H9 (cell line): ENCODE data around the gene COL23A1. TPM values are rescaled to one million over a fixed set of nuclear protein-coding genes. Genes with fewer than 3 reads are reported as not detected.

Experiments
- DNase-seq: peaks from one replicate; pipeline ENCODE4 v3.0.0-alpha.2; 2017
- H2AFZ ChIP-seq: one replicate; pipeline ENCODE4 v1.6.1; 2013; ENCODE audit warnings: mild to moderate bottlenecking, low read length, control low read depth, moderate library complexity
- H2AK5ac ChIP-seq: 2 replicates; pipeline ENCODE4 v1.6.1; 2013; ENCODE audit warnings: low read length, control low read depth, mixed read lengths; ENCODE audit not compliant: insufficient read length
- H2BK120ac ChIP-seq: one replicate; pipeline ENCODE4 v1.6.1; 2013; ENCODE audit warnings: low read depth, mild to moderate bottlenecking, low read length, control low read depth, inconsistent platforms; ENCODE audit not compliant: poor library complexity, severe bottlenecking
- H2BK12ac ChIP-seq: 2 replicates; pipeline ENCODE4 v1.6.1; 2013; ENCODE audit warnings: low read length, control low read depth, mixed read lengths, low read depth; ENCODE audit not compliant: insufficient read length
- H2BK15ac ChIP-seq: 2 replicates; pipeline ENCODE4 v1.6.1; 2013; ENCODE audit warnings: low read depth, low read length, control low read depth
- H2BK20ac ChIP-seq: one replicate; pipeline ENCODE4 v1.6.1; 2013; ENCODE audit warnings: low read depth, mild to moderate bottlenecking, low read length, control low read depth, inconsistent platforms; ENCODE audit not compliant: poor library complexity, severe bottlenecking
- H2BK5ac ChIP-seq: 2 replicates; pipeline ENCODE4 v1.6.1; 2013; ENCODE audit warnings: low read length, control low read depth, mixed read lengths; ENCODE audit not compliant: insufficient read length
- H3K14ac ChIP-seq: 2 replicates; pipeline ENCODE4 v1.6.1; 2013; ENCODE audit warnings: low read length, control low read depth; ENCODE audit not compliant: insufficient read depth
- H3K18ac ChIP-seq: 2 replicates; pipeline ENCODE4 v1.6.1; 2013; ENCODE audit warnings: low read depth, mild to moderate bottlenecking, mixed read lengths, low read length, control low read depth; ENCODE audit not compliant: insufficient read length
- H3K23ac ChIP-seq: 2 replicates; pipeline ENCODE4 v1.6.1; 2013; ENCODE audit warnings: low read length, control low read depth, mixed read lengths, low read depth; ENCODE audit not compliant: insufficient read length
- H3K23me2 ChIP-seq: 2 replicates; pipeline ENCODE4 v1.6.1; 2013; ENCODE audit warnings: low read depth, mild to moderate bottlenecking, mixed read lengths, low read length, control low read depth; ENCODE audit not compliant: insufficient read length, poor library complexity, severe bottlenecking
- H3K27ac ChIP-seq: 2 replicates; pipeline ENCODE4 v1.5.1; 2013; ENCODE audit warnings: low read length, control low read depth, mixed read lengths, low read depth; ENCODE audit not compliant: insufficient read length
- H3K27me3 ChIP-seq: 2 replicates; pipeline ENCODE4 v1.6.1; 2013; ENCODE audit warnings: low read length, control low read depth, inconsistent platforms; ENCODE audit not compliant: insufficient read depth
- H3K4ac ChIP-seq: 2 replicates; pipeline ENCODE4 v1.6.1; 2013; ENCODE audit warnings: low read depth, mild to moderate bottlenecking, control low read depth, inconsistent platforms, low read length, moderate library complexity
- H3K4me1 ChIP-seq: 2 replicates; pipeline ENCODE4 v1.6.1; 2013; ENCODE audit warnings: low read length, control low read depth, inconsistent platforms; ENCODE audit not compliant: insufficient read depth
- H3K4me2 ChIP-seq: 2 replicates; pipeline ENCODE4 v1.6.1; 2013; ENCODE audit warnings: low read length, control low read depth, mixed read lengths; ENCODE audit not compliant: insufficient read length, insufficient read depth
- H3K56ac ChIP-seq: 2 replicates; pipeline ENCODE4 v1.6.1; 2013; ENCODE audit warnings: low read depth, mild to moderate bottlenecking, mixed read lengths, low read length, control low read depth; ENCODE audit not compliant: insufficient read length
- H3K79me1 ChIP-seq: 2 replicates; pipeline ENCODE4 v1.6.1; 2013; ENCODE audit warnings: low read depth, mild to moderate bottlenecking, moderate library complexity, low read length, control low read depth, inconsistent platforms; ENCODE audit not compliant: insufficient read depth, poor library complexity, severe bottlenecking
- H3K79me2 ChIP-seq: 2 replicates; pipeline ENCODE4 v1.6.1; 2013; ENCODE audit warnings: low read length, control low read depth, inconsistent platforms; ENCODE audit not compliant: insufficient read depth
- H3K9ac ChIP-seq: 2 replicates; pipeline ENCODE4 v1.6.1; 2013; ENCODE audit warnings: low read length, control low read depth, mixed read lengths; ENCODE audit not compliant: insufficient read length; ENCODE audit errors: extremely low read depth
- H3K9me3 ChIP-seq: one replicate; pipeline ENCODE4 v1.6.1; 2013; ENCODE audit warnings: low read depth, low read length, inconsistent platforms; ENCODE audit not compliant: control insufficient read depth
- H3T11ph ChIP-seq: one replicate; pipeline ENCODE4 v1.6.1; 2013; ENCODE audit warnings: mild to moderate bottlenecking, low read length, control low read depth, inconsistent platforms
- H4K20me1 ChIP-seq: one replicate; pipeline ENCODE4 v1.6.1; 2013; ENCODE audit not compliant: control insufficient read depth, insufficient read length, insufficient read depth
- H4K5ac ChIP-seq: 2 replicates; pipeline ENCODE4 v1.6.1; 2013; ENCODE audit warnings: low read depth, mild to moderate bottlenecking, mixed read lengths, low read length, control low read depth; ENCODE audit not compliant: insufficient read length
- H4K8ac ChIP-seq: replicated peaks from 2 replicates; pipeline ENCODE4 v1.6.1; 2013; ENCODE audit warnings: low read length, control low read depth, mixed read lengths, low read depth; ENCODE audit not compliant: insufficient read length
- H4K91ac ChIP-seq: 2 replicates; pipeline ENCODE4 v1.6.1; 2013; ENCODE audit warnings: low read depth, mild to moderate bottlenecking, moderate library complexity, mixed read lengths, low read length, control low read depth; ENCODE audit not compliant: insufficient read length
- H3K27ac Mint-ChIP-seq, 3 experiments: 2 replicates in 2 of 3; 3 replicates in 1 of 3; pipeline ENCODE4 v1.8.0; 2020 to 2021; ENCODE audit warnings: mixed read lengths in 3 of 3, mild to moderate bottlenecking in 1 of 3, moderate library complexity in 1 of 3
- H3K27me3 Mint-ChIP-seq: 2 replicates; pipeline ENCODE4 v1.8.0; 2021; ENCODE audit warnings: low read depth, mild to moderate bottlenecking, moderate library complexity, mixed read lengths
- H3K36me3 Mint-ChIP-seq, 3 experiments: 2 replicates in 2 of 3; 3 replicates in 1 of 3; pipeline ENCODE4 v1.8.0; 2020 to 2021; ENCODE audit warnings: low read depth in 3 of 3, mixed read lengths in 3 of 3; ENCODE audit not compliant: insufficient read depth in 1 of 3
- H3K4me1 Mint-ChIP-seq, 2 experiments: 2 replicates each; pipeline ENCODE4 v1.8.0; 2020; ENCODE audit warnings: mixed read lengths in 2 of 2
- H3K4me3 Mint-ChIP-seq, 2 experiments: 2 replicates in 1 of 2; 3 replicates in 1 of 2; pipeline ENCODE4 v1.8.0; 2020 to 2021; ENCODE audit warnings: mild to moderate bottlenecking in 2 of 2, mixed read lengths in 2 of 2, moderate library complexity in 1 of 2
- H3K9me3 Mint-ChIP-seq, 2 experiments: 2 replicates in 1 of 2; 3 replicates in 1 of 2; pipeline ENCODE4 v1.8.0; 2020; ENCODE audit warnings: mild to moderate bottlenecking in 2 of 2, mixed read lengths in 2 of 2, moderate library complexity in 1 of 2
- WGBS: extraction: QIAGEN DNeasy Blood & Tissue Kit; methylation state at CpG from one replicate; pipeline ENCODE4 v1.1.7; 2013; ENCODE audit warnings: missing lambda C conversion rate, low lambda C conversion rate, mixed read lengths; ENCODE audit not compliant: insufficient read length; ENCODE audit errors: extremely low coverage; 5-methylcytosine and 5-hydroxymethylcytosine counted together
- total RNA-seq: library from RNA; stranded (reverse); gene quantifications from 2 replicates; pipeline ENCODE4 v1.2.1, GENCODE V29; 2021
- TF ChIP-seq, protein P1 (sequence below): fragments of 200-600 bp; sonication (generic); conservative IDR thresholded peaks from 3 replicates; pipeline ENCODE4 v1.8.0; 2021; ENCODE audit warnings: antibody characterized with exemption, mild to moderate bottlenecking

Gene COL23A1
- total RNA-seq, 1 experiment from 2014 or later, result 2.6 TPM

DNA sequence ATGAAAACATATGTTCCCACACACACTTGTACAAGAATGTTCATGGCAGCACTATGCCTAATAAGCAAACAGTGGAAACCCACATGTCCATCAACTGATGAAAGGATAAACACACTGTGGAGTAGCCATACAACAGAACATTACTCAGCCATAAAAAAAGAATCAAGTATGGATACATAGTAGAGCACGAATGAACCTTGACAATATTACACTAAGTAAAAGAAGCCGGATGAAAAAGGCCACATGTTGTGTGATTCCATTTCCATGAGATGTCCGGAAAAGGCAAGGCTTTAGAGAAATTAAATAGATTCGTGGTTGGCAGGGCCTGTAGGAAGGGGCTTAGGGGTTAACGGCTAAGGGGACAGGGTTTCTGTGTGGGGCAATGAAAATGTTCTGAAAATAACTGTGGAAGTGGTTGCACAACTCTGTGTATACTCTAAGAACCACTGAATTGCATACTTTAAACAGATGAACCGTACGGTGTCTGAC, 51.4 kb downstream of the COL23A1 start:
- H3K79me1 ChIP-seq, result no peaks in the 10 kb centered on the region
- H4K5ac ChIP-seq, result no peak overlapping the region
- H3K79me2 ChIP-seq, result no peaks in the 10 kb centered on the region
- Mint-ChIP-seq H3K4me1 (peaks cover 7 to 16% of the 10 kb centered on the region in 2 experiments), H3K27me3 (no peaks in the 10 kb centered on the region), H3K9me3 (no peaks in the 10 kb centered on the region; a peak in 1 of 5 replicates), H3K27ac (no peak overlapping the region; a peak in 1 of 7 replicates), H3K4me3 (no peak overlapping the region), H3K36me3 (no peaks in the 10 kb centered on the region)
- H3K9ac ChIP-seq, result no peak overlapping the region
- H3K56ac ChIP-seq, result no peak overlapping the region
- no peak overlapping the region for H3K18ac ChIP-seq
- no peak overlapping the region for H2BK12ac ChIP-seq
- DNase-seq, result no peak
- no peak overlapping the region for H3K4me2 ChIP-seq
- no peak overlapping the region for H2BK15ac ChIP-seq
- no CpG with 5 or more reads among the region's 7 CpGs for WGBS
- H2BK5ac ChIP-seq, result no peak overlapping the region
- H2AFZ ChIP-seq, result no peak overlapping the region
- H2AK5ac ChIP-seq, result no peak overlapping the region
- no peak overlapping the region for H3T11ph ChIP-seq
- H2BK120ac ChIP-seq, result no peak overlapping the region
- no peak overlapping the region for H3K23ac ChIP-seq
- H3K27ac ChIP-seq, result no peak overlapping the region
- no peaks in the 10 kb centered on the region for H3K9me3 ChIP-seq
- H3K14ac ChIP-seq, result no peak overlapping the region
- H3K4me1 ChIP-seq, result no peaks in the 10 kb centered on the region; the same call in 1 of the 2 replicates
- H4K20me1 ChIP-seq, result no peaks in the 10 kb centered on the region
- H3K27me3 ChIP-seq, result no peaks in the 10 kb centered on the region
- H3K4ac ChIP-seq, result no peak overlapping the region
- H3K23me2 ChIP-seq, result no peaks in the 10 kb centered on the region
- no peak overlapping the region for H4K91ac ChIP-seq
- TF ChIP-seq, protein P1, sequence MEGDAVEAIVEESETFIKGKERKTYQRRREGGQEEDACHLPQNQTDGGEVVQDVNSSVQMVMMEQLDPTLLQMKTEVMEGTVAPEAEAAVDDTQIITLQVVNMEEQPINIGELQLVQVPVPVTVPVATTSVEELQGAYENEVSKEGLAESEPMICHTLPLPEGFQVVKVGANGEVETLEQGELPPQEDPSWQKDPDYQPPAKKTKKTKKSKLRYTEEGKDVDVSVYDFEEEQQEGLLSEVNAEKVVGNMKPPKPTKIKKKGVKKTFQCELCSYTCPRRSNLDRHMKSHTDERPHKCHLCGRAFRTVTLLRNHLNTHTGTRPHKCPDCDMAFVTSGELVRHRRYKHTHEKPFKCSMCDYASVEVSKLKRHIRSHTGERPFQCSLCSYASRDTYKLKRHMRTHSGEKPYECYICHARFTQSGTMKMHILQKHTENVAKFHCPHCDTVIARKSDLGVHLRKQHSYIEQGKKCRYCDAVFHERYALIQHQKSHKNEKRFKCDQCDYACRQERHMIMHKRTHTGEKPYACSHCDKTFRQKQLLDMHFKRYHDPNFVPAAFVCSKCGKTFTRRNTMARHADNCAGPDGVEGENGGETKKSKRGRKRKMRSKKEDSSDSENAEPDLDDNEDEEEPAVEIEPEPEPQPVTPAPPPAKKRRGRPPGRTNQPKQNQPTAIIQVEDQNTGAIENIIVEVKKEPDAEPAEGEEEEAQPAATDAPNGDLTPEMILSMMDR, result no peak
- H2BK20ac ChIP-seq, result no peak overlapping the region
- H4K8ac ChIP-seq, result no peak overlapping the region
